Spleen (tissue), 11 donors: ENCODE results near the gene TAS1R3. TPM values are rescaled to one million over a fixed set of nuclear protein-coding genes. Genes with fewer than 3 reads are reported as not detected.
A peak's percentile ranks its signal among the peaks of the same experiment; 100 is the strongest.

ENCODE experiments used
- DNase-seq: peaks from one replicate; pipeline ENCODE4 v3.0.0-alpha.2; 2020
- H3K27ac ChIP-seq, 8 donors: fragments of 200-600 bp; sonication (generic) in 7 of 8; 1 replicate in 4 of 8; 2 replicates in 4 of 8; pipeline versions ENCODE4 v1.5.0 to v1.8.0; 2016 to 2021; ENCODE audit warnings: inconsistent platforms in 4 of 8, mild to moderate bottlenecking in 4 of 8, moderate library complexity in 1 of 8
- H3K27me3 ChIP-seq, 7 donors: fragments of 200-600 bp; sonication (generic) in 6 of 7; replicated peaks in 1 of 7; 1 replicate in 4 of 7; 2 replicates in 3 of 7; pipeline versions ENCODE4 v1.5.0 to v1.8.0; 2016 to 2021; ENCODE audit warnings: inconsistent platforms in 3 of 7, mild to moderate bottlenecking in 1 of 7
- H3K36me3 ChIP-seq, 6 donors: fragments of 200-600 bp; sonication (generic) in 5 of 6; 1 replicate in 4 of 6; 2 replicates in 2 of 6; pipeline versions ENCODE4 v1.5.0 to v1.8.0; 2016 to 2021; ENCODE audit warnings: inconsistent platforms in 2 of 6
- H3K4me1 ChIP-seq, 6 donors: fragments of 200-600 bp; sonication (generic) in 5 of 6; 1 replicate in 3 of 6; 2 replicates in 3 of 6; pipeline versions ENCODE4 v1.5.0 to v1.8.0; 2016 to 2021; ENCODE audit warnings: inconsistent platforms in 3 of 6
- H3K4me3 ChIP-seq, 8 donors: fragments of 200-600 bp; sonication (generic) in 7 of 8; 1 replicate in 4 of 8; 2 replicates in 4 of 8; pipeline versions ENCODE4 v1.5.0 to v1.8.0; 2016 to 2021; ENCODE audit warnings: inconsistent platforms in 4 of 8, mild to moderate bottlenecking in 4 of 8, moderate library complexity in 2 of 8
- H3K9me3 ChIP-seq, 8 donors: fragments of 200-600 bp; sonication (generic) in 7 of 8; 1 replicate in 4 of 8; 2 replicates in 4 of 8; pipeline versions ENCODE4 v1.5.0 to v1.8.0; 2016 to 2021; ENCODE audit warnings: inconsistent platforms in 4 of 8
- POLR2A ChIP-seq, 3 donors: fragments of 450-650 bp; IDR thresholded peaks; one replicate each; pipeline ENCODE4 v1.5.1; 2017; ENCODE audit warnings: antibody characterized with exemption in 3 of 3, mild to moderate bottlenecking in 1 of 3
- POLR2AphosphoS5 ChIP-seq, 3 donors: sonication (generic); formaldehyde crosslinking; IDR thresholded peaks; one replicate each; pipeline ENCODE4 v1.5.1; 2017; ENCODE audit warnings: antibody characterized with exemption in 3 of 3
- WGBS, 5 donors: extraction: QIAGEN DNeasy Blood & Tissue Kit in 3 of 5; methylation state at CpG; one replicate each; pipeline versions ENCODE4 v1.1.5 to v1.1.7; 2013 to 2018; 5-methylcytosine and 5-hydroxymethylcytosine counted together
- intact Hi-C: fragments of 100-400 bp; cut with DNase I; formaldehyde crosslinking; loops from one replicate; pipeline ENCODE4 v1.15.0; 2023; ENCODE audit warnings: low total_unique reads
- polyA plus RNA-seq, 3 donors: library from polyadenylated mRNA; stranded (reverse); fragments of 200-250 nt; gene quantifications; one replicate each; pipeline ENCODE4 v1.2.1, GENCODE V29; 2013
- total RNA-seq, 7 donors: library from RNA; depleted of rRNA in 3 of 7; stranded (reverse); fragments of >200 nt in 3 of 7; fragmentation: NEBNext Ultra II Directional in 4 of 7; extraction: Animal tissue kit (Norgen Biotek cat#: 25700) in 4 of 7; gene quantifications; one replicate each; pipeline versions ENCODE4 v1.1.0 to v1.2.1, GENCODE V29; 2016 to 2021
- TF ChIP-seq, protein P1 (sequence below), 11 experiments: fragments of 200-600 bp in 7 of 11; fragments of 450-650 bp in 4 of 11; sonication (generic) in 4 of 11; IDR thresholded peaks in 8 of 11; conservative IDR thresholded peaks in 3 of 11; 1 replicate in 7 of 11; 2 replicates in 4 of 11; pipeline versions ENCODE4 v1.4.0 to v1.8.0; 2016 to 2021; ENCODE audit warnings: antibody characterized with exemption in 11 of 11, inconsistent platforms in 4 of 11, mild to moderate bottlenecking in 1 of 11
- donor health status: healthy with polysubstance abuse.
- donor health status: DM: no; HTN: no; CAD: no; lungs with moderate emphysema.
- donor health status: DM: no; HTN: no; CAD: no.
- donor health status: Bipolar disorder and iron deficiency.
- donor health status: healthy.
- donor health status: DM: no; HTN: no; CAD: no.
- donor health status: DM: yes; HTN: yes; CAD: no.

Gene TAS1R3
- total and polyA plus RNA-seq, 10 donors = 0.23 to 5.9 (median 2.2) TPM

DNA sequence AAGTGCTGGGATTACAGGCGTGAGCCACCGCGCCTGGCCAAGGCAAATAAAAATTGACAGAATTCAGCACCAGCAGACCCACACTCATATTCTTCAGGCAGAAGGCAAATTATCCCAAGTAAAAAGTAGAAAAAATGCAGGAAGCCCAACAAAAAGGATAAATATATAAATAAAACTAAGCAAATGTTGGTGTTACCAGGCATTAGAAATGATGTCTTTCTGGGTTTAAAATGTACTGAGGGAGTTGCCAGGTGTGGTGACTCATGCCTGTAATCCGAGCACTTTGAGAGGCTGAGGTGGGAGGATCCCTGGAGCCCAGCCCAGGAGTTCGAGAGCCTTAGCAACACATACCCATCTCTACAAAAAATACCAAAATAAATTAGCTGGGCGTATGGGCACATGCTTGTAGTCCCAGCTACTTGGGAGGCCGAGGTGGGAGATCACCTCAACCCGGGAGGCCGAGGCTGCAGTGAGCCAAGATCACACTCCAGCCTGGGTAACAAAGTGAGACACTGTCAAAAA is 12.9 kb upstream of the TAS1R3 start:
- 75 to 93% (median 89%) methylated on average over 9 of the region's 9 CpGs for WGBS, 5 donors

DNA sequence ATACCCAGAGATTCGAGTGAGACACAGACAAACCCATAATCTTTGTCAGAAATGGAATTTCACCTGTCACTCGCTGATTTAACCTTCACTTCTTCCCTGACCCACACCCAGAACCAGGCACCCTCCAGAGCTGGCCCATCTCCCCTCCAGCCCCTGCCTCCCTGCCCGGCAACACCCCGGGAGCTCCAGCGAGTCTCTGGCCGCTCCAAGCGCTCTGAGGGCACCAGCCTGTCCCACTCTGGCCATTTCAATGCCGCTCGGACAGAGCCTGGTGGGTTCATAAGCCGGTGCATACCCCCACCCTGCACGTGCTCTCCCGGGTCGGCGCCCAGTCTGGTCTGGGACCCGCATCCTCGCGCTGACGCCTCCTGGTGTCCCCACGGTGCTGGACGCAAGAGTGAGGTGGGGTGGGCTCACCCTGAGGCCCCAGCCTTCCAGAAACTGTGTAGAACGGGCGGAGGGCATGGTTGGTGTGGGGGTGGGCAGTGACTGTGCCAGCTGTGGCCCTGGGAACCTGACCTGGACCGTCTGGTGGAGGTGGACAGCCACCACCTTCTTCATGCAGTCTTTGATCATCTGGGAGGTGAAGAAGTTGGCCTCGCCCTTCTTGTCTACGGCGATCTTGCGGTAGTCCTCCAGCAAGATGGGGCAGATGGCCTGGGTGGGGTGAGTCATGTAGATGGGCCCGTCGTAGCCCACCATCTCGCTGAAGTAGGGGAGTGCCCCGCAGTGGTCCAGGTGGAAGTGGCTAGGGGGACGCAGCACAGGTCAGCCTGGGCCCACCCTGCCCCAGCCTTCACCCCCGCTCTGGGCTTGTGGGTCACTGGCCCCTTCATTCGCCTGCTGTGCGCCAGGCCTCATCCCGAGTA is 12.1 kb upstream of the TAS1R3 start:
- DNase-seq = no peak
- Histone ChIP-seq H3K27me3 (no peaks in the 10 kb centered on the region), H3K4me3 (no peak overlapping the region), H3K27ac (peak overlapping the region in 1 of 8 donors; percentile 13), H3K4me1 (peaks cover 6 to 55% (median 31%) of the 10 kb centered on the region in 6 donors), H3K9me3 (no peaks in the 10 kb centered on the region), H3K36me3 (peaks cover 0 to 85% (median 47%) of the 10 kb centered on the region in 6 donors)
- intact Hi-C loops = no loop called here
- WGBS, 5 donors = 88 to 94% (median 92%) methylated on average over 31 to 36 of the region's 36 CpGs
- TF ChIP-seq POLR2A (IDR thresholded peaks at IDR 0.05) = no peak
- TF ChIP-seq, protein P1, sequence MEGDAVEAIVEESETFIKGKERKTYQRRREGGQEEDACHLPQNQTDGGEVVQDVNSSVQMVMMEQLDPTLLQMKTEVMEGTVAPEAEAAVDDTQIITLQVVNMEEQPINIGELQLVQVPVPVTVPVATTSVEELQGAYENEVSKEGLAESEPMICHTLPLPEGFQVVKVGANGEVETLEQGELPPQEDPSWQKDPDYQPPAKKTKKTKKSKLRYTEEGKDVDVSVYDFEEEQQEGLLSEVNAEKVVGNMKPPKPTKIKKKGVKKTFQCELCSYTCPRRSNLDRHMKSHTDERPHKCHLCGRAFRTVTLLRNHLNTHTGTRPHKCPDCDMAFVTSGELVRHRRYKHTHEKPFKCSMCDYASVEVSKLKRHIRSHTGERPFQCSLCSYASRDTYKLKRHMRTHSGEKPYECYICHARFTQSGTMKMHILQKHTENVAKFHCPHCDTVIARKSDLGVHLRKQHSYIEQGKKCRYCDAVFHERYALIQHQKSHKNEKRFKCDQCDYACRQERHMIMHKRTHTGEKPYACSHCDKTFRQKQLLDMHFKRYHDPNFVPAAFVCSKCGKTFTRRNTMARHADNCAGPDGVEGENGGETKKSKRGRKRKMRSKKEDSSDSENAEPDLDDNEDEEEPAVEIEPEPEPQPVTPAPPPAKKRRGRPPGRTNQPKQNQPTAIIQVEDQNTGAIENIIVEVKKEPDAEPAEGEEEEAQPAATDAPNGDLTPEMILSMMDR (IDR thresholded peaks at IDR 0.05 in 8 of 11, conservative IDR thresholded peaks at IDR 0.05 in 3 of 11) = no peak
- TF ChIP-seq POLR2AphosphoS5 (IDR thresholded peaks at IDR 0.05) = peak in 2 of 3 donors; percentile 5 to 44

More for the DNA sequence above, 12.9 kb upstream of the TAS1R3 start:
- TF ChIP-seq POLR2A (IDR thresholded peaks at IDR 0.05) (no peak), POLR2AphosphoS5 (IDR thresholded peaks at IDR 0.05) (no peak)
- TF ChIP-seq, protein P1 (IDR thresholded peaks at IDR 0.05 in 8 of 11, conservative IDR thresholded peaks at IDR 0.05 in 3 of 11) = no peak
- Histone ChIP-seq H3K36me3 (peaks cover 0 to 93% (median 55%) of the 10 kb centered on the region in 6 donors), H3K27me3 (no peaks in the 10 kb centered on the region), H3K4me1 (peaks cover 2 to 49% (median 26%) of the 10 kb centered on the region in 6 donors), H3K27ac (peak overlapping the region in 2 of 8 donors; percentile 13), H3K4me3 (no peak overlapping the region), H3K9me3 (no peaks in the 10 kb centered on the region)
- no peak for DNase-seq
- intact Hi-C loops = no loop called here

GRCh38 chr1:1319646-1319941 is 11.5 kb upstream of the TAS1R3 start:
- DNase-seq = no peak
- 88 to 90% (median 89%) methylated on average over 13 of the region's 13 CpGs for WGBS, 5 donors
- no peak for TF ChIP-seq POLR2A (IDR thresholded peaks at IDR 0.05)
- no peak for TF ChIP-seq POLR2AphosphoS5 (IDR thresholded peaks at IDR 0.05)
- TF ChIP-seq, protein P1 (IDR thresholded peaks at IDR 0.05 in 8 of 11, conservative IDR thresholded peaks at IDR 0.05 in 3 of 11) = no peak
- no peaks in the 10 kb centered on the region for H3K9me3 ChIP-seq
- peaks cover 6 to 55% (median 31%) of the 10 kb centered on the region in 6 donors for H3K4me1 ChIP-seq
- H3K36me3 ChIP-seq = peaks cover 0 to 79% (median 41%) of the 10 kb centered on the region in 6 donors
- H3K4me3 ChIP-seq = no peak overlapping the region
- intact Hi-C loops = no loop called here
- H3K27ac ChIP-seq = no peak overlapping the region
- H3K27me3 ChIP-seq = no peaks in the 10 kb centered on the region
